T-helper 9 cell (primary cell): ENCODE data around the gene SLC13A2.
"Not testable (repeated sequence)": the region's sequence is repeated elsewhere in the genome, so short reads cannot be mapped to it uniquely, and the experiment has no call there.

Experiments used
- DNase-seq: peaks from one replicate; pipeline ENCODE4 v3.0.0-alpha.2; 2020
- total RNA-seq, 2 donors: gene quantifications; one replicate each; lab custom pipeline; 2026; lab: John Stamatoyannopoulos, UW

SLC13A2 gene, protein sequence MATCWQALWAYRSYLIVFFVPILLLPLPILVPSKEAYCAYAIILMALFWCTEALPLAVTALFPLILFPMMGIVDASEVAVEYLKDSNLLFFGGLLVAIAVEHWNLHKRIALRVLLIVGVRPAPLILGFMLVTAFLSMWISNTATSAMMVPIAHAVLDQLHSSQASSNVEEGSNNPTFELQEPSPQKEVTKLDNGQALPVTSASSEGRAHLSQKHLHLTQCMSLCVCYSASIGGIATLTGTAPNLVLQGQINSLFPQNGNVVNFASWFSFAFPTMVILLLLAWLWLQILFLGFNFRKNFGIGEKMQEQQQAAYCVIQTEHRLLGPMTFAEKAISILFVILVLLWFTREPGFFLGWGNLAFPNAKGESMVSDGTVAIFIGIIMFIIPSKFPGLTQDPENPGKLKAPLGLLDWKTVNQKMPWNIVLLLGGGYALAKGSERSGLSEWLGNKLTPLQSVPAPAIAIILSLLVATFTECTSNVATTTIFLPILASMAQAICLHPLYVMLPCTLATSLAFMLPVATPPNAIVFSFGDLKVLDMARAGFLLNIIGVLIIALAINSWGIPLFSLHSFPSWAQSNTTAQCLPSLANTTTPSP
- total RNA-seq, result 0 reads per million in 2 donors

DNA sequence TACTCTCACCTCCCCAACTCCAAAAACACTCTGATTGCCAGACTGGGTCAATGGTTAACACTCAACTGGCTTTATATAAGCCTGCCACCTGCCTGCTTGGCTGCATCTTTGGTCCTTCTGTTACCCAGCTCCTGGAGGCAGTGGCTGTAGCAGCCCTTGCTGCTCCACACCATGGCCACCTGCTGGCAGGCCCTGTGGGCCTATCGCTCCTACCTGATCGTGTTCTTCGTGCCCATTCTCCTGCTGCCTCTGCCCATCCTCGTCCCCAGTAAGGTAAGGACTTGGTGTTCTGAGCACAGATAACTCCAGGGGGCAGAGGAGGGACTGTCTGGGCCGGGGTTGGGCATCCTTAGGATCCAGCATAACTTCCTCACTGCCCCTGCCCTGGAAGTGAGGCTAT is at the start of gene SLC13A2:
TSS of gene SLC13A2 (plus strand) at position 103 of the 400 bp plus-strand sequence. CDS start at position 172, 69 bp downstream.
- DNase-seq, result no peak

DNA sequence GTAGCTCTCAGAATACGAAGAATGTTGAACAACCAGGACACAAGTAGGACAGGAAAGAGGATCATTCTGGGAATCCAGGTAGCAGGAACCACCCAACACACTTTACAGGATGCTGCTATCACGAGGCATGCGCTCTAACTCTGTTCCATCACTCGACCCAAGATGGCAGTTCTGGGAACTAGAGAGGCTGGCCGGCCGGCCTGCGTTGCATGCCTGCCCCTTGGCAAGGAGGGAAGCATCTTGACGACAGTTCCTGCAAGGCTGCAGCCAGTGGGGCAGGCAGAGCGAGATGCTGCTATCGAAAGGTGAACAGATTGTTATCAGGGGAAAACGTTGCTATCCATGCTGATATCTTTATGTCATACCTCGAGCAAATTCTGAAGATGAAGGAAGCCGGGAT is 48.2 kb upstream of the SLC13A2 start:
- no peak for DNase-seq

DNA sequence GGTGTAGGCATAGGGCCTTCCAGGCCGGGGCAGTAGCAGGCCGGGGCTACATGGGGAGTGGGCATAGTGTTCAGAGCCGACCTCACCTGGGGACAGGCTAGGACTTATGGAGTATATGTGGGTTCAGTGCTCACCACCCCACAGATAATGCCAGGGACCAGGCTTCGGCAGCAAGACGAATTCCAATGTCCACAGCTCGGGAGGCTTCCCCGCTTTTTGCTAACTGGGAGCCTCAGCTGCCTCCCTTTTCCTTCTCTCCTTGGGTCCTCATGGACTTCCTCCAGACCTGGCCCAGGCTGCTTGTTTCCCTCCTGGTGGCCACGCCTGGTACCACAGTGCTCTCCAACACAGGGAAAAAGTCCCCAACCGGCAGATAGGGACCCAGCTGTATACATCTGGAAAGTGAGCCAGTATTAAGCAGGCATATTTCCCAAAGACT is 47.3 kb upstream of the SLC13A2 start:
- DNase-seq, result no peak

DNA sequence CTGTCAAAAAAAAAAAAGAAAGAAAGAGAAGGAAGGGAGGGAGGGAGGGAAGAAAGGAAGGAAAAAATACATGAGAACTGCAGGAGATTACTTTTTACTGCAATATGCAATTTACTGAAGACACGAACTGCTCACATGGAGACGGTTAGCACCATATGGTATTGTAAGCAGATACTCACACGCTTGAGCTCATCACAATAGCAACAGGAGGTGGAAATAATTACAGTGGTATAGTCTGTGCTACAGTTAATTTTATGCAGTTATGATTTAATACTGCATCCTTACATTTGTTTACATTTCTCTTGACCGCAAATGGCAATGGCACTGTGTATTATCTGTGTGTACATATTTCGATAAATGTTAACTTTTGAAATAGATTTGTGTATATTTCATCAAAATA is 46.1 kb upstream of the SLC13A2 start:
- no peak for DNase-seq

DNA sequence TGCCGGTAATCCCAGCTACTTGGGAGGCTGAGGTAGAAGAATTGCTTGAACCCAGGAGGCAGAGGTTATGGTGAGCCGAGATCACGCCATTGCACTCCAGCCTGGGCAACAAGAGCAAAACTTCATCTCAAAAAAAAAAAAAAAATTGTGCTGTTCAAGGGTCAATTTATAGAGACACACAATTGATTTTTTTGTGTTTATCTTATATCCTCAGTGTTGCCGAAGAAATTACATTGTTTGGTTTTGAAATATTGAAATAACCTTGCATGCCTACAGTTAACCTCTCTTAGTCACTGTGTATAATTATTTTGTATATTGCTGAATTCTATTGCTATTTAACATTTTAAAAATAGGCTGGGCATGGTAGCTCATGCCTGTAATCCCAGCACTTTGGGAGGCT is 45.5 kb upstream of the SLC13A2 start:
- not testable (repeated sequence) for DNase-seq

- no peak for DNase-seq
These were observed 39.7 kb upstream of the SLC13A2 start for GRCh38 chr17:28433721-28434120.

GRCh38 chr17:28434326-28434725 is 39.1 kb upstream of the SLC13A2 start:
- not testable (repeated sequence) for DNase-seq

DNA sequence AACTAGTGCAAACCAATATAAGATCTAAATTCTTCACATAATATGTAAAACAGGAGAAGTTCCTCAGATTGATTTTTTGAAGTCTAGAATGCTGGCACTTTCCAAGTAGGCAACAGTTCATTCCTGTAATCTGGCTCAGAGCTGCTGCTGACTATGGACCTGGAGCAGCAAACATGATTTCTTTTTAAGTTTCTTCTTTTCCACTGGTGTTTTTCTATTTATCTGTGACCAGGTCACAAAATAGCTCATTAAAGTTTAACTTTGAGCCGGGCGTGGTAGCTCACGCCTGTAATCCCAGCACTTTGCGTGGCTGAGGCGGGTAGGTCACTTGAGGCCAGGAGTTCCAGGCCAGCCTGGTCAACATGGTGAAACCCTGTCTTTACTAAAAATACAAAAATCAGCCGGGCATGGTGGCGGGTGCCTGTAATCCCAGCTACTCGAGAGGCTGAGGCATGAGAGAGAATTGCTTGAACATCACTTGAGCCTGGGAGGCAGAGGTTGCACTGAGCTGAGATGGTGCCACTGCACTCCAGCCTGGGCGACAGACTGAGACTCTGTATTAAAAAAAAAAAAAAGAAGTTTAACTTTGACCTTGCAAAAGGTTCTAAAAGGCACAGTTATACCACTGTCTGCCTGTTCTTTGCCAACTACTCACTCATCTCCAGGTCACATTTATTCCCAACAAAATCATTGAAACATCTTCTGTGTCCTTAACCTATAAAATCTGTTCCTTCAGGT is 29.4 kb upstream of the SLC13A2 start:
- DNase-seq, result no peak

DNA sequence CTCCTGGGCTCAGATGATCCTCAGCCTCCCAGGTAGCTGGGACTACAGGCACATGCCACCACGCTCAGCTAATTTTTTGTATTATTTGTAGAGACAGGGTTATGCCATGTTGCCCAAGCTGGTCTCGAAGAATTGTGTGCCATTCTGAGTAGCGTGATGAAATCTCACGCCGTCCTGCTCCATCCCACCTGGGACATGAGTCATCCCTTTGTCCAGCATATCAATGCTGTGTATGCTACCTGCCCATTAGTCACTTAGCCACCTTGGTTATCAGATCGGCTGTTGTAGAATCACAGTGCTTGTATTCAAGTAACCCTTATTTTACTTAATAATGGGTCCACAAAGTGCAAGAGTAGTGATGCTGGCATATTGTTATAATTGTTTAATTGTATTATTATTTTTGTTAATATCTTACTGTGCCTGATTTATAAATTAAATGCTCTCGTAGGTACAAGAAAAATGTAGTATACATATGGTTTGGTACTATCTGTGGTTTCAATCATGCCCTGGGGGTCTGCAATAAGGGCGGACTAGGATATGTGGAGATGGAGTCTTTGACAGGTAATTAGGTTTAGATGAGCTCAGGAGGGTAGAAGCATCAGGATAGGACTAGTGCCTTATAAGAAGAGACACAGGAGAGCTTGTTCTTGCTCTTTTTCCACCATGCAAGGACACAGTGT is 26.6 kb upstream of the SLC13A2 start:
- DNase-seq, result no peak

DNA sequence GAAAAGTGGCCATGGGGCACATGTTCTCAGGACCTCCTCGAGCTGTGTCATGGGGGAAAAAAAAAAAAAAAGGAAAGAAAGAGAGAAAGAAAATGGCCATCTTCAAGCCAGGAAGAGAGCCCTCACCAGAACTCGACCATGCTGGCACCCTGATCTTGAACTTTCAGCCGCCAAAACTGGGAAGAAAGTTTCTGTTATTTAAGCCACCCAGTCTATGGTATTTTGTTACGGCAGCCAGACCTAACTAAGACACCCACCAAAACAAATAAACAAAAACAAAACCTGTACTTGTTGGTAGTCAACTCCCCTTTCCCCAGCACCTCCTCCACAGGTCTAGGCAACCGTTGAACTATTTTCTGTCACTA is 26.1 kb upstream of the SLC13A2 start:
- no peak for DNase-seq

DNA sequence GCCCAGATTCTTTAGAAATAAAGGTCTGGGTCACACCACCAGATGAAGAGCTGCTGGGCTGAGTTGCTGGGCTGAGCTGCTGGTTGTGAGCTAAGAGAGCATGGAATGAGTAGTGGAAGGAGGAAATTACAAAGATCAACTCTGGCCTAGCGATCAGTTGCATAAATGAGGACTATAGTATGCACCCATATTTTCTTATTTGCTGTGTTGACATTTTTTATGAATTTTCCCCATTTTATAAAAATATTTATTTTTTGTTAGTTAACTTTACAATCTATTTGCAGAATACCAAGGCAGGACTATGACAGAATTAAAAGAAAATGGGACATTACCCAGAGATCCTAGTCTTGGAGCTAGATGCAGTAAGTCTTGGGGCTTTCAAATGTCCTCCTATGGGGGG is 23.6 kb upstream of the SLC13A2 start:
- DNase-seq, result no peak

- DNase-seq, result no peak
These were observed 15.6 kb upstream of the SLC13A2 start for GRCh38 chr17:28457890-28458289.

GRCh38 chr17:28458881-28459280 is 14.6 kb upstream of the SLC13A2 start:
- not testable (repeated sequence) for DNase-seq

DNA sequence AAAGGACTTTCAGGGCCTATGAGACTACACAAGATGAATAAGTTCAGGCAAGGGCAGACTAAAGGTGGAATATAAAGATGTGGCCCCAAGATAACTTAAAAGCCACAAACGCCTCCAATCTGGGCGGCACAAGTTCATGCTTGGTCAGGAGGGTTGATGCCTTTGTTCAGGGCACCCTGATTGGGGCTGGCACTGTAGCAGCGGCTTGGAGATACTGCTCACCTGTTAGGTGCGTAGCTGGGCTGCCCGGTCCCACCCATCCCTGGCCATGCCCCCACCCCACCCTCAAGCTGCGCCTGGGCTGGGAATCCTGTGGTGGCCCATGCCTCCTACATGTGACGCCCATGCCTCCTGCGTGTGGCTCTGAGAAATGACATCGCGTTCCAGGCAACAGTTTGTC is 12.5 kb upstream of the SLC13A2 start:
- DNase-seq, result no peak

- no peak for DNase-seq
These were observed 7.4 kb upstream of the SLC13A2 start for GRCh38 chr17:28466001-28466400.

- DNase-seq, result no peak
These were observed 6.9 kb upstream of the SLC13A2 start for GRCh38 chr17:28466521-28467048.

DNA sequence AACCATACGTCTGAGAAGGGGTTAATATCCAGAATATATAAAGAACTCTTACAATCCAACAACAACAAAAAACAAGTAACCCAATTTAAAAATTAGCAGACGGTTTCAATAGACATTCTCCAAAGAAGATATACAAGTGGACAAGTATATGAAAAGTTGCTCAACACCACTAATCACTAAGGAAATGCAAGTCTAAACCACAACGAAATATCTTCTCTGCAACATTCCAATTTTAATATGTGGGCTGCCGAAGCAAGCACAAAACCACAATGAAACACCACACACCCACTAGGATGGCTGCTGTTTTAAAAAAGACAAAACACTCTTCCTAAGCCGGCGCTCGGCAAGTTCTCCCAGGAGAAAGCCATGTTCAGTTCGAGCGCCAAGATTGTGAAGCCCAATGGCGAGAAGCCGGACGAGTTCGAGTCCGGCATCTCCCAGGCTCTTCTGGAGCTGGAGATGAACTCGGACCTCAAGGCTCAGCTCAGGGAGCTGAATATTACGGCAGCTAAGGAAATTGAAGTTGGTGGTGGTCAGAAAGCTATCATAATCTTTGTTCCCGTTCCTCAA is 5.9 kb upstream of the SLC13A2 start:
- DNase-seq, result no peak

DNA sequence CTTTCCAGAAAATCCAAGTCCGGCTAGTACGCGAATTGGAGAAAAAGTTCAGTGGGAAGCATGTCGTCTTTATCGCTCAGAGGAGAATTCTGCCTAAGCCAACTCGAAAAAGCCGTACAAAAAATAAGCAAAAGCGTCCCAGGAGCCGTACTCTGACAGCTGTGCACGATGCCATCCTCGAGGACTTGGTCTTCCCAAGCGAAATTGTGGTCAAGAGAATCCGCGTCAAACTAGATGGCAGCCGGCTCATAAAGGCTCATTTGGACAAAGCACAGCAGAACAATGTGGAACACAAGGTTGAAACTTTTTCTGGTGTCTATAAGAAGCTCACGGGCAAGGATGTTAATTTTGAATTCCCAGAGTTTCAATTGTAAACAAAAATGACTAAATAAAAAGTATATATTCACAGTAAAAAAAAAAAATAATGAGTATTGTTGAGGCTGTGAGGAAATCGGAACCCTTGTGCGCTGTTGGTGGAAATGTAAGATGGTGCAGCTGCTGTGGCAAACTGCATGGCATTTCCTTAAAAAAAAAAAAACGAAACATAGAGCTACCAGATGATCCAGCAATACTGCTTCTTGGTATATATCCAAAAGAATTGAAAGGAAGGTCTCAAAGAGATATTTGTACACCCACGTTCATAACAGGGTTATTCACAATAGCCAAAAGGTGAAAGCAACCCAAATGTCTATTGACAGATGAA is 5.3 kb upstream of the SLC13A2 start:
- not testable (repeated sequence) for DNase-seq

DNA sequence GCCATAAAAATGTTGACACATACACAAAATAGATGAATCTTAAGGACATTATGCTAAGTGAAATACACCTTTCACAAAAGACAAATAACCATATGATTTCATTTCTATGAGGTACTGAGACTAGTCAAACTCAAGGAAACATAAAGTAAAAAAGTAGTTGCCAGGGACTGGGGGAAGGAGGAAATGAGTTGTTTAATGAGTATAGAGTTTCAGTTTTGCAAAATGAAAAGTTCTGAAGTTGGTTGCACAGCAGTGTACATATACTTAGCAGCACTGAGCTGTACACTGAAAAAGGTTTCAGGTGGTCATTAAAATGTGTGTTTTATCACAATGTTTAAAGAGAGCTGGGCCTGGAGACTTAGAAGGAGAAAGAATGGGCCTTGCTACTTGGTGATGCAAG is 4.7 kb upstream of the SLC13A2 start:
- no peak for DNase-seq

DNA sequence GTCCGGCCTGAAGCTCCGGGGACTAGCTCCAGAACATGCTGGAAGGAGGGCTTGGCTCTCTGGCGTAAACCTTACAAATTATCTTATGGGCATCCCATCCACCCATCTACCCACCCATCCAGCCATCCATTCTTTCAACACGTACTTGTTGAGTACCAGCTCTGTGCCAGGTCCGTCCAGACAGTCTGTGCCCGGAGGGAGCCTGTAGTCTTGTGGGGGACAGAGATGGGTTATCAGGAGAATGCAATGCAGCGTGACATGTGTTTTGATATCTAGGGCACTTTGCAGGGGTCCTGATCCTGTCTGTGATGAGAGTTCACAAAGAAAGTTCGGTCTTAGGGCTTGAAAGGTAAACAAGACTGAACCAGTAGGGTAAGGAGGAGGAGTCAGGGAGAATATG is 4.1 kb upstream of the SLC13A2 start:
- DNase-seq, result no peak

- no peak for DNase-seq
These were observed 3.1 kb upstream of the SLC13A2 start for GRCh38 chr17:28470266-28470913.
